ENCODE measurements around the gene CDT1.

Gene CDT1

GRCh38 chr16:88841521-88842307 is 38.1 kb downstream of the CDT1 start:
- H3K36me3 Mint-ChIP-seq (ENCODE audit: low read depth), result no peaks in the 10 kb centered on the region
- TF ChIP-seq CTCF (IDR thresholded peaks at IDR 0.05), result no peak
- no peaks in the 10 kb centered on the region for H3K27me3 Mint-ChIP-seq (ENCODE audit: low read depth, poor library complexity)
- DNase-seq, result no peak
- H3K4me1 Mint-ChIP-seq, result peaks cover 8% of the 10 kb centered on the region
- no peak overlapping the region for H3K4me3 Mint-ChIP-seq
- H3K9me3 Mint-ChIP-seq, result no peaks in the 10 kb centered on the region
- no peak overlapping the region for H3K27ac Mint-ChIP-seq

GRCh38 chr16:88842308-88842756 is 38.7 kb downstream of the CDT1 start:
- Mint-ChIP-seq H3K9me3 (no peaks in the 10 kb centered on the region), H3K4me1 (peaks cover 8% of the 10 kb centered on the region), H3K36me3 (ENCODE audit: low read depth) (no peaks in the 10 kb centered on the region), H3K27me3 (ENCODE audit: low read depth, poor library complexity) (no peaks in the 10 kb centered on the region), H3K27ac (no peak overlapping the region), H3K4me3 (no peak overlapping the region)
- no peak for DNase-seq
- no peak for TF ChIP-seq CTCF (IDR thresholded peaks at IDR 0.05)

GRCh38 chr16:88842806-88843205 is 39.2 kb downstream of the CDT1 start:
- H3K4me3 Mint-ChIP-seq, result no peak overlapping the region

GRCh38 chr16:88843256-88843655 is 39.7 kb downstream of the CDT1 start:
- H3K9me3 Mint-ChIP-seq, result no peaks in the 10 kb centered on the region
- no peak for TF ChIP-seq CTCF (IDR thresholded peaks at IDR 0.05)
- peak overlapping the region; percentile 77 for H3K27ac Mint-ChIP-seq
- H3K4me1 Mint-ChIP-seq, result peaks cover 8% of the 10 kb centered on the region
- H3K27me3 Mint-ChIP-seq (ENCODE audit: low read depth, poor library complexity), result no peaks in the 10 kb centered on the region
- no peaks in the 10 kb centered on the region for H3K36me3 Mint-ChIP-seq (ENCODE audit: low read depth)
- H3K4me3 Mint-ChIP-seq, result no peak overlapping the region
- DNase-seq, result no peak

More at GRCh38 chr16:88842806-88843205, 39.2 kb downstream of the CDT1 start:
- DNase-seq, result no peak
- H3K4me1 Mint-ChIP-seq, result peaks cover 8% of the 10 kb centered on the region
- no peaks in the 10 kb centered on the region for H3K27me3 Mint-ChIP-seq (ENCODE audit: low read depth, poor library complexity)
- no peaks in the 10 kb centered on the region for H3K9me3 Mint-ChIP-seq
- peak overlapping the region; percentile 77 for H3K27ac Mint-ChIP-seq
- H3K36me3 Mint-ChIP-seq (ENCODE audit: low read depth), result no peaks in the 10 kb centered on the region
- no peak for TF ChIP-seq CTCF (IDR thresholded peaks at IDR 0.05)

GRCh38 chr16:88844419-88845036 is 40.9 kb downstream of the CDT1 start:
- DNase-seq, result no peak
- Mint-ChIP-seq H3K4me1 (peaks cover 8% of the 10 kb centered on the region), H3K4me3 (no peak overlapping the region), H3K27ac (peak overlapping the region; percentile 83), H3K36me3 (ENCODE audit: low read depth) (no peaks in the 10 kb centered on the region), H3K27me3 (ENCODE audit: low read depth, poor library complexity) (no peaks in the 10 kb centered on the region), H3K9me3 (no peaks in the 10 kb centered on the region)
- peak; percentile 18 for TF ChIP-seq CTCF (IDR thresholded peaks at IDR 0.05)
